HEK293 (cell line): Measurements from ENCODE around the gene TSEN2.
A peak's percentile ranks its signal among the peaks of the same experiment; 100 is the strongest.

Experiments
- CTCF ChIA-PET: fragments of 350-600 bp; formaldehyde crosslinking; extraction: SDS; loops from one replicate; lab custom pipeline; 2021; ENCODE audit warnings: antibody characterized with exemption; lab: Yijun Ruan, JAX
- POLR2A ChIA-PET: fragments of 300-600 bp; formaldehyde crosslinking; extraction: SDS; loops from one replicate; lab custom pipeline; 2020; ENCODE audit warnings: antibody characterized with exemption, inconsistent platforms; lab: Yijun Ruan, JAX
- H3K27ac ChIP-seq: fragments of 200-500 bp; sonication (Bioruptor generic); 2 replicates; pipeline ENCODE4 v1.5.1; 2014; ENCODE audit warnings: low read depth, low read length, control low read depth, inconsistent platforms; ENCODE audit errors: extremely low read depth
- H3K36me3 ChIP-seq, 2 experiments: fragments of 200-500 bp in 1 of 2; sonication (Bioruptor generic) in 1 of 2; 1 replicate in 1 of 2; 2 replicates in 1 of 2; pipeline ENCODE4 v1.5.1; 2014 to 2017; ENCODE audit warnings: inconsistent platforms in 2 of 2, low read length in 2 of 2; ENCODE audit not compliant: control insufficient read depth in 2 of 2, insufficient read depth in 1 of 2
- H3K4me1 ChIP-seq: fragments of 200-500 bp; sonication (Bioruptor generic); 2 replicates; pipeline ENCODE4 v1.5.1; 2014; ENCODE audit warnings: mild to moderate bottlenecking, low read length, inconsistent platforms; ENCODE audit not compliant: control insufficient read depth, insufficient read depth
- H3K4me3 ChIP-seq: 2 replicates; pipeline ENCODE4 v1.5.1; 2011; ENCODE audit warnings: low read depth, mild to moderate bottlenecking, control low read depth, low read length, moderate library complexity
- H3K9me3 ChIP-seq: fragments of 200-500 bp; sonication (Bioruptor generic); 2 replicates; pipeline ENCODE4 v1.5.1; 2014; ENCODE audit warnings: low read depth, low read length, inconsistent platforms; ENCODE audit not compliant: control insufficient read depth, insufficient read depth
- GLI4 ChIP-seq: fragments of 450-650 bp; formaldehyde crosslinking; IDR thresholded peaks from 2 replicates; pipeline ENCODE4 v1.5.1; 2016; ENCODE audit warnings: missing biosample characterization, missing genetic modification characterization
- KLF1 ChIP-seq: fragments of 450-650 bp; formaldehyde crosslinking; IDR thresholded peaks from 2 replicates; pipeline ENCODE4 v1.5.1; 2016; ENCODE audit warnings: missing biosample characterization, missing genetic modification characterization
- KLF7 ChIP-seq: fragments of 450-650 bp; formaldehyde crosslinking; IDR thresholded peaks from 2 replicates; pipeline ENCODE4 v1.5.1; 2016; ENCODE audit warnings: missing biosample characterization, missing genetic modification characterization, borderline replicate concordance
- KLF8 ChIP-seq: fragments of 450-650 bp; formaldehyde crosslinking; IDR thresholded peaks from 2 replicates; pipeline ENCODE4 v1.5.1; 2016; ENCODE audit warnings: missing biosample characterization, missing genetic modification characterization
- SETDB1 ChIP-seq: IDR thresholded peaks from one replicate; pipeline ENCODE4 v1.6.1; 2017; ENCODE audit warnings: mild to moderate bottlenecking, low read length, moderate library complexity, mixed read lengths; ENCODE audit not compliant: insufficient read length
- ZEB2 ChIP-seq: fragments of 450-650 bp; formaldehyde crosslinking; IDR thresholded peaks from 2 replicates; pipeline ENCODE4 v1.5.1; 2016; ENCODE audit warnings: missing biosample characterization, missing genetic modification characterization
- ZFP37 ChIP-seq: fragments of 450-650 bp; formaldehyde crosslinking; IDR thresholded peaks from 2 replicates; pipeline ENCODE4 v1.5.1; 2016; ENCODE audit warnings: missing biosample characterization, missing genetic modification characterization
- ZNF223 ChIP-seq: fragments of 450-650 bp; formaldehyde crosslinking; IDR thresholded peaks from 2 replicates; pipeline ENCODE4 v1.5.1; 2016; ENCODE audit warnings: missing biosample characterization, missing genetic modification characterization
- ZNF391 ChIP-seq: fragments of 450-650 bp; formaldehyde crosslinking; IDR thresholded peaks from 2 replicates; pipeline ENCODE4 v1.5.1; 2016; ENCODE audit warnings: low read depth, missing biosample characterization, missing genetic modification characterization, borderline replicate concordance
- ZNF404 ChIP-seq: fragments of 450-650 bp; formaldehyde crosslinking; IDR thresholded peaks from 2 replicates; pipeline ENCODE4 v1.5.1; 2017; ENCODE audit warnings: missing biosample characterization, missing genetic modification characterization
- ZNF48 ChIP-seq: fragments of 450-650 bp; formaldehyde crosslinking; IDR thresholded peaks from 2 replicates; pipeline ENCODE4 v1.5.1; 2016; ENCODE audit warnings: missing biosample characterization, missing genetic modification characterization
- ZNF561 ChIP-seq: fragments of 450-650 bp; IDR thresholded peaks from 2 replicates; pipeline ENCODE4 v1.5.1; 2018; ENCODE audit warnings: missing biosample characterization, missing genetic modification characterization, borderline replicate concordance
- ZNF610 ChIP-seq: fragments of 450-650 bp; formaldehyde crosslinking; IDR thresholded peaks from 2 replicates; pipeline ENCODE4 v1.5.1; 2016; ENCODE audit warnings: missing biosample characterization, missing genetic modification characterization, borderline replicate concordance
- ZNF654 ChIP-seq: fragments of 450-650 bp; formaldehyde crosslinking; IDR thresholded peaks from 2 replicates; pipeline ENCODE4 v1.5.1; 2016; ENCODE audit warnings: low read depth, missing biosample characterization, missing genetic modification characterization
- ZNF658 ChIP-seq: fragments of 450-650 bp; formaldehyde crosslinking; IDR thresholded peaks from 2 replicates; pipeline ENCODE4; 2016; ENCODE audit warnings: missing biosample characterization, missing genetic modification characterization
- ZNF664 ChIP-seq: fragments of 450-650 bp; formaldehyde crosslinking; IDR thresholded peaks from 2 replicates; pipeline ENCODE4 v1.5.1; 2016; ENCODE audit warnings: missing biosample characterization, missing genetic modification characterization
- ZNF791 ChIP-seq: fragments of 450-650 bp; formaldehyde crosslinking; IDR thresholded peaks from 2 replicates; pipeline ENCODE4 v1.5.1; 2016; ENCODE audit warnings: missing biosample characterization, missing genetic modification characterization
- ZNF792 ChIP-seq: fragments of 450-650 bp; formaldehyde crosslinking; IDR thresholded peaks from 2 replicates; pipeline ENCODE4 v1.5.1; 2016; ENCODE audit warnings: missing biosample characterization, missing genetic modification characterization
- TF ChIP-seq, protein P1 (sequence below): fragments of 450-650 bp; formaldehyde crosslinking; IDR thresholded peaks from 2 replicates; pipeline ENCODE4 v1.5.1; 2016; ENCODE audit warnings: missing biosample characterization, missing genetic modification characterization
- TF ChIP-seq, protein P2 (sequence below): fragments of 450-650 bp; formaldehyde crosslinking; IDR thresholded peaks from 2 replicates; pipeline ENCODE4 v1.5.1; 2016; ENCODE audit warnings: missing biosample characterization, missing genetic modification characterization
- TF ChIP-seq, protein P3 (sequence below): fragments of 450-650 bp; formaldehyde crosslinking; IDR thresholded peaks from 2 replicates; pipeline ENCODE4 v1.5.1; 2016; ENCODE audit warnings: missing biosample characterization, missing genetic modification characterization
- TF ChIP-seq, protein P4 (sequence below): fragments of 450-650 bp; formaldehyde crosslinking; IDR thresholded peaks from 2 replicates; pipeline ENCODE4 v1.5.1; 2016; ENCODE audit warnings: missing biosample characterization, missing genetic modification characterization, low read depth

TSEN2 gene

DNA sequence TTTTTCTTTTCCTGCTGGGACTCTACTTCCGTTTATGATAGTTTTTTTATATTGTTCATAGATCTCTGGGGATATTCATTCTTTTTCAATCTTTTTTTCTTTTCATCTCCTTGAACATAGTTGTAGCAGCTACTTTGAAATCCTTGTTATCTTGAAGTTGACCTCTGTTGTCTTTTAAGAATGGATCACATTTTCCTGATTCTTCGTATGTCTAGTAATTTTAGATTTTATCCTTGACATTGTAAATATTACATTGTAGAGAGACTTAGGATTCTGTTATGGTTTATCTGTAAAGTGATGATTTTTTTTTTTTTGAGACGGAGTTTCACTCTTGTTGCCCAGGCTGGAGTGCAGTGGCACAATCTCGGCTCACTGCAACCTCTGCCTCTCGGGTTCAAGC lies 93.1 kb downstream of the TSEN2 start:
- POLR2A ChIA-PET, result no interaction called here
- no peaks in the 10 kb centered on the region for H3K9me3 ChIP-seq
- TF ChIP-seq, protein P1, sequence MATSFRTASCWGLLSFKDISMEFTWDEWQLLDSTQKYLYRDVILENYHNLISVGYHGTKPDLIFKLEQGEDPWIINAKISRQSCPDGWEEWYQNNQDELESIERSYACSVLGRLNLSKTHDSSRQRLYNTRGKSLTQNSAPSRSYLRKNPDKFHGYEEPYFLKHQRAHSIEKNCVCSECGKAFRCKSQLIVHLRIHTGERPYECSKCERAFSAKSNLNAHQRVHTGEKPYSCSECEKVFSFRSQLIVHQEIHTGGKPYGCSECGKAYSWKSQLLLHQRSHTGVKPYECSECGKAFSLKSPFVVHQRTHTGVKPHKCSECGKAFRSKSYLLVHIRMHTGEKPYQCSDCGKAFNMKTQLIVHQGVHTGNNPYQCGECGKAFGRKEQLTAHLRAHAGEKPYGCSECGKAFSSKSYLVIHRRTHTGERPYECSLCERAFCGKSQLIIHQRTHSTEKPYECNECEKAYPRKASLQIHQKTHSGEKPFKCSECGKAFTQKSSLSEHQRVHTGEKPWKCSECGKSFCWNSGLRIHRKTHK (tag by site-specific recombination), result peak; percentile 98
- TF ChIP-seq ZNF404 (tag by site-specific recombination) (peak; percentile 99), SETDB1 (no peak)

DNA sequence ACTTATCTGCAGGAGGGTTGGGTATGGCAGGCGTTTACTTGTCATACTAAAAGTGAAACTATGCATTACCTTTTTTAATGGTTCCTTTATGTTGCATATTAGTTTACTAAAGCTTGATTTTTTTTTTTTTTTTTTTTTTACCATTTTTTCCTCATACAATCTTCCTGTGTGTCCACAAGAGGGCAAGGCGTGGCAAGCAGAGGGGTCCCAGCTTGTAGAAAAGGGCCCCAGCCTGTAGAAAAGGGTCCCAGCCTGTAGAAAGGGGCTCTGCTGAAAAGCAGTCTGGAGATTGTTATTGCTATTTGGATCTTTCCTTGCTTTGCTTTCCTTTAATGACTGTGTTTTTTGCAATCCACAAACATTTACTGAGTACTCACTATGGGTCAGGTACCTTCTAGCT lies 94.5 kb downstream of the TSEN2 start:
- CTCF ChIA-PET, result interaction anchor here (0.6 to 1.2 kb wide), 8 partner anchors 8 to 263 kb away, joined by 3 to 6 read pairs (median 3); no protein-coding TSS in a partner anchor
- peaks cover 36 to 95% of the 10 kb centered on the region in 2 experiments for H3K36me3 ChIP-seq
- H3K9me3 ChIP-seq, result no peaks in the 10 kb centered on the region
- no peak overlapping the region for H3K27ac ChIP-seq
- H3K4me3 ChIP-seq, result no peak overlapping the region
- TF ChIP-seq, protein P2, sequence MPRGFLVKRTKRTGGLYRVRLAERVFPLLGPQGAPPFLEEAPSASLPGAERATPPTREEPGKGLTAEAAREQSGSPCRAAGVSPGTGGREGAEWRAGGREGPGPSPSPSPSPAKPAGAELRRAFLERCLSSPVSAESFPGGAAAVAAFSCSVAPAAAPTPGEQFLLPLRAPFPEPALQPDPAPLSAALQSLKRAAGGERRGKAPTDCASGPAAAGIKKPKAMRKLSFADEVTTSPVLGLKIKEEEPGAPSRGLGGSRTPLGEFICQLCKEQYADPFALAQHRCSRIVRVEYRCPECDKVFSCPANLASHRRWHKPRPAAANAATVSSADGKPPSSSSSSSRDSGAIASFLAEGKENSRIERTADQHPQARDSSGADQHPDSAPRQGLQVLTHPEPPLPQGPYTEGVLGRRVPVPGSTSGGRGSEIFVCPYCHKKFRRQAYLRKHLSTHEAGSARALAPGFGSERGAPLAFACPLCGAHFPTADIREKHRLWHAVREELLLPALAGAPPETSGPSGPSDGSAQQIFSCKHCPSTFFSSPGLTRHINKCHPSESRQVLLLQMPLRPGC, result no peak
- TF ChIP-seq ZNF48 (no peak), ZNF223 (tag by site-specific recombination) (no peak), ZNF664 (tag by site-specific recombination) (no peak), KLF7 (tag by site-specific recombination) (peak; percentile 71; the same call in 1 of the 2 replicates), ZNF561 (tag by site-specific recombination) (no peak), KLF1 (tag by site-specific recombination) (no peak), ZNF610 (tag by site-specific recombination) (no peak), ZNF654 (tag by site-specific recombination) (0 out of 2 replicates have a peak, but pooled peaks have one; percentile 16), ZNF792 (tag by site-specific recombination) (no peak), KLF8 (tag by site-specific recombination) (peak; percentile 54; the same call in 1 of the 2 replicates), ZFP37 (tag by site-specific recombination) (no peak), ZNF391 (tag by site-specific recombination) (no peak), ZEB2 (no peak), GLI4 (no peak), ZNF791 (tag by site-specific recombination) (no peak), ZNF658 (tag by site-specific recombination) (no peak)
- TF ChIP-seq, protein P3, sequence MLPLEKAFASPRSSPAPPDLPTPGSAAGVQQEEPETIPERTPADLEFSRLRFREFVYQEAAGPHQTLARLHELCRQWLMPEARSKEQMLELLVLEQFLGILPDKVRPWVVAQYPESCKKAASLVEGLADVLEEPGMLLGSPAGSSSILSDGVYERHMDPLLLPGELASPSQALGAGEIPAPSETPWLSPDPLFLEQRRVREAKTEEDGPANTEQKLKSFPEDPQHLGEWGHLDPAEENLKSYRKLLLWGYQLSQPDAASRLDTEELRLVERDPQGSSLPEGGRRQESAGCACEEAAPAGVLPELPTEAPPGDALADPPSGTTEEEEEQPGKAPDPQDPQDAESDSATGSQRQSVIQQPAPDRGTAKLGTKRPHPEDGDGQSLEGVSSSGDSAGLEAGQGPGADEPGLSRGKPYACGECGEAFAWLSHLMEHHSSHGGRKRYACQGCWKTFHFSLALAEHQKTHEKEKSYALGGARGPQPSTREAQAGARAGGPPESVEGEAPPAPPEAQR (tag by site-specific recombination), result no peak
- TF ChIP-seq, protein P4, sequence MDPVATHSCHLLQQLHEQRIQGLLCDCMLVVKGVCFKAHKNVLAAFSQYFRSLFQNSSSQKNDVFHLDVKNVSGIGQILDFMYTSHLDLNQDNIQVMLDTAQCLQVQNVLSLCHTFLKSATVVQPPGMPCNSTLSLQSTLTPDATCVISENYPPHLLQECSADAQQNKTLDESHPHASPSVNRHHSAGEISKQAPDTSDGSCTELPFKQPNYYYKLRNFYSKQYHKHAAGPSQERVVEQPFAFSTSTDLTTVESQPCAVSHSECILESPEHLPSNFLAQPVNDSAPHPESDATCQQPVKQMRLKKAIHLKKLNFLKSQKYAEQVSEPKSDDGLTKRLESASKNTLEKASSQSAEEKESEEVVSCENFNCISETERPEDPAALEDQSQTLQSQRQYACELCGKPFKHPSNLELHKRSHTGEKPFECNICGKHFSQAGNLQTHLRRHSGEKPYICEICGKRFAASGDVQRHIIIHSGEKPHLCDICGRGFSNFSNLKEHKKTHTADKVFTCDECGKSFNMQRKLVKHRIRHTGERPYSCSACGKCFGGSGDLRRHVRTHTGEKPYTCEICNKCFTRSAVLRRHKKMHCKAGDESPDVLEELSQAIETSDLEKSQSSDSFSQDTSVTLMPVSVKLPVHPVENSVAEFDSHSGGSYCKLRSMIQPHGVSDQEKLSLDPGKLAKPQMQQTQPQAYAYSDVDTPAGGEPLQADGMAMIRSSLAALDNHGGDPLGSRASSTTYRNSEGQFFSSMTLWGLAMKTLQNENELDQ (tag by site-specific recombination), result no peak
- no peaks in the 10 kb centered on the region for H3K4me1 ChIP-seq
- POLR2A ChIA-PET, result interaction anchor here (0.6 to 0.7 kb wide), 3 partner anchors 80 to 1904 kb away, joined by 3 to 7 read pairs (median 3); no protein-coding TSS in a partner anchor

More for the DNA sequence above, 93.1 kb downstream of the TSEN2 start:
- Histone ChIP-seq H3K4me3 (no peak overlapping the region), H3K36me3 (peaks cover 47 to 91% of the 10 kb centered on the region in 2 experiments), H3K4me1 (no peaks in the 10 kb centered on the region), H3K27ac (no peak overlapping the region)
- CTCF ChIA-PET, result no interaction called here
